Sciatic nerve (tissue), 2 donors: ENCODE measurements around the gene CER1. TPM values are rescaled to one million over a fixed set of nuclear protein-coding genes. Genes with fewer than 3 reads are reported as not detected.
"Not testable (repeated sequence)": the region's sequence is repeated elsewhere in the genome, so short reads cannot be mapped to it uniquely, and the experiment has no call there.

Source experiments
- ATAC-seq: fragments of 200-7000 bp; cut with Tn5 transposase; one replicate; pipeline ENCODE4 v1.9.1; 2020; ENCODE audit warnings: mild to moderate bottlenecking, moderate library complexity
- DNase-seq: peaks from one replicate; pipeline ENCODE4 v3.0.0-alpha.2; 2020; ENCODE audit warnings: low spot score
- intact Hi-C: fragments of 100-400 bp; cut with DNase I; formaldehyde crosslinking; loops from one replicate; pipeline ENCODE4 v1.14.2; 2022
- total RNA-seq: library from RNA; stranded (reverse); fragmentation: NEBNext Ultra II Directional; extraction: Animal tissue kit (Norgen Biotek cat#: 25700); gene quantifications from one replicate; pipeline ENCODE4 v1.2.1, GENCODE V29; 2021
- donor health status: DM: no; HTN: no; CAD: no.
- donor health status: DM: no; HTN: no; CAD: no.

The CER1 gene
- total RNA-seq, 1 donor from 2014 or later, result not detected

- no peak for DNase-seq
- peak; percentile 87 for ATAC-seq
- intact Hi-C loops, result no loop called here
Observed at GRCh38 chr9:14730461-14730898, 7.9 kb upstream of the CER1 start.

- intact Hi-C loops, result no loop called here
- no peak for DNase-seq
- ATAC-seq, result no peak
Observed at GRCh38 chr9:14723301-14723700, 768 bp upstream of the CER1 start.

GRCh38 chr9:14719231-14719923 is 3.2 kb downstream of the CER1 start:
- intact Hi-C loops, result no loop called here
- no peak for ATAC-seq
- no peak for DNase-seq

- DNase-seq (no peak), ATAC-seq (no peak)
- intact Hi-C loops, result no loop called here
Observed at GRCh38 chr9:14715102-14715501, 7.4 kb downstream of the CER1 start.

- intact Hi-C loops, result no loop called here
- ATAC-seq, result no peak
Observed at GRCh38 chr9:14713187-14713767, 9.3 kb downstream of the CER1 start.

GRCh38 chr9:14710804-14711203 is 11.7 kb downstream of the CER1 start:
- DNase-seq (no peak), ATAC-seq (no peak)
- intact Hi-C loops, result no loop called here

More at GRCh38 chr9:14713187-14713767, 9.3 kb downstream of the CER1 start:
- DNase-seq, result no peak

- intact Hi-C loops, result no loop called here
- ATAC-seq (no peak), DNase-seq (no peak)
Observed at GRCh38 chr9:14706530-14707140, 15.9 kb downstream of the CER1 start.

GRCh38 chr9:14705079-14705478 is 17.5 kb downstream of the CER1 start:
- DNase-seq (no peak), ATAC-seq (no peak)
- intact Hi-C loops, result no loop called here

GRCh38 chr9:14704281-14704680 is 18.3 kb downstream of the CER1 start:
- DNase-seq (no peak), ATAC-seq (no peak)
- intact Hi-C loops, result no loop called here

- no peak for ATAC-seq
- intact Hi-C loops, result no loop called here
- no peak for DNase-seq
Observed at GRCh38 chr9:14702200-14702720, 20.3 kb downstream of the CER1 start.

- ATAC-seq (peak; percentile 95), DNase-seq (peak; percentile 81)
- intact Hi-C loops, result no loop called here
Observed at GRCh38 chr9:14693251-14693861, 29.2 kb downstream of the CER1 start, which contains the start of gene ZDHHC21. Gene ZDHHC21 (minus strand): TSS chr9:14693432. CDS start chr9:14674340, 19,092 bp downstream.

- DNase-seq (peak; percentile 54), ATAC-seq (peak; percentile 41)
- intact Hi-C loops, result no loop called here
Observed at GRCh38 chr9:14692470-14693250, 29.9 kb downstream of the CER1 start.

GRCh38 chr9:14690948-14691730 is 31.4 kb downstream of the CER1 start:
- intact Hi-C loops, result no loop called here
- ATAC-seq, result no peak

GRCh38 chr9:14687042-14687719 is 35.4 kb downstream of the CER1 start:
- DNase-seq (no peak), ATAC-seq (no peak)
- intact Hi-C loops, result no loop called here

More at GRCh38 chr9:14690948-14691730, 31.4 kb downstream of the CER1 start:
- DNase-seq, result no peak

GRCh38 chr9:14686168-14686567 is 36.4 kb downstream of the CER1 start:
- intact Hi-C loops, result no loop called here

GRCh38 chr9:14682616-14683015 is 39.9 kb downstream of the CER1 start:
- ATAC-seq, intact Hi-C loops, DNase-seq: not testable (repeated sequence)

More at GRCh38 chr9:14686168-14686567, 36.4 kb downstream of the CER1 start:
- no peak for DNase-seq
- ATAC-seq, result no peak

GRCh38 chr9:14678776-14679175 is 43.8 kb downstream of the CER1 start:
- ATAC-seq, result no peak
- no peak for DNase-seq
- intact Hi-C loops, result no loop called here
